Testis (tissue), 3 donors: ENCODE measurements around the gene THBS3. TPM values are rescaled to one million over a fixed set of nuclear protein-coding genes. Genes with fewer than 3 reads are reported as not detected.

Experiments
- DNase-seq: peaks from one replicate; pipeline ENCODE4 v3.0.0-alpha.2; 2019
- H3K27ac ChIP-seq, 2 donors: fragments of 200-600 bp; sonication (generic); one replicate each; pipeline ENCODE4 v1.5.1; 2019
- H3K27me3 ChIP-seq: fragments of 200-600 bp; sonication (generic); one replicate; pipeline ENCODE4 v1.5.1; 2019
- H3K36me3 ChIP-seq: fragments of 200-600 bp; sonication (generic); one replicate; pipeline ENCODE4 v1.5.1; 2017; ENCODE audit warnings: low read depth; ENCODE audit errors: missing control alignments
- H3K4me1 ChIP-seq: fragments of 200-600 bp; sonication (generic); one replicate; pipeline ENCODE4 v1.5.1; 2019
- H3K4me3 ChIP-seq, 2 donors: fragments of 200-600 bp; sonication (generic); one replicate each; pipeline ENCODE4 v1.5.1; 2017 to 2019
- H3K9me3 ChIP-seq: fragments of 200-600 bp; sonication (generic); one replicate; pipeline ENCODE4 v1.5.1; 2017
- CTCF ChIP-seq, 3 experiments: fragments of 450-650 bp in 2 of 3; fragments of 200-600 bp in 1 of 3; sonication (generic) in 1 of 3; IDR thresholded peaks; one replicate each; pipeline ENCODE4 v1.5.1; 2016 to 2019; ENCODE audit warnings: antibody characterized with exemption in 3 of 3, mild to moderate bottlenecking in 2 of 3, moderate library complexity in 1 of 3
- POLR2A ChIP-seq: fragments of 450-650 bp; IDR thresholded peaks from one replicate; pipeline ENCODE4 v1.6.1; 2017; ENCODE audit warnings: antibody characterized with exemption, mild to moderate bottlenecking, moderate library complexity
- WGBS, 2 donors: methylation state at CpG; one replicate each; pipeline ENCODE4 v1.1.5; 2018; 5-methylcytosine and 5-hydroxymethylcytosine counted together
- intact Hi-C: fragments of 100-400 bp; cut with DNase I; formaldehyde crosslinking; loops from one replicate; pipeline ENCODE4 v1.15.1; 2023; ENCODE audit warnings: low total_unique reads
- polyA plus RNA-seq: library from polyadenylated mRNA; stranded (reverse); fragments of 350-450 nt; fragmentation: Illumina TruSeq; extraction: RNeasy Lipid Tissue Mini Kit (QIAGEN cat#74804); gene quantifications from one replicate; pipeline ENCODE4 v1.2.3, GENCODE V29; 2014; ENCODE audit warnings: low read depth, low replicate concordance; ENCODE audit not compliant: insufficient read depth
- total RNA-seq, 2 donors: library from RNA; depleted of rRNA; stranded (reverse); fragments of >200 nt; gene quantifications; one replicate each; pipeline ENCODE4 v1.2.3, GENCODE V29; 2016

Gene THBS3
- total and polyA plus RNA-seq, 3 donors from 2014 or later, result 37.1 to 82.9 (median 68.1) TPM

GRCh38 chr1:155254228-155254713 lies 46.6 kb upstream of the THBS3 start:
- H3K4me3 ChIP-seq, result peak overlapping the region; percentile 85 to 86
- WGBS, 2 donors, result 40 to 50% methylated on average over 2 to 11 of the region's 12 CpGs
- no peaks in the 10 kb centered on the region for H3K36me3 ChIP-seq
- no peaks in the 10 kb centered on the region for H3K27me3 ChIP-seq
- TF ChIP-seq POLR2A (no peak), CTCF (IDR thresholded peaks at IDR 0.05) (no peak)
- no peaks in the 10 kb centered on the region for H3K9me3 ChIP-seq
- DNase-seq, result no peak
- H3K27ac ChIP-seq, result peak overlapping the region; percentile 88 to 96
- H3K4me1 ChIP-seq, result peaks cover 40% of the 10 kb centered on the region
- intact Hi-C loops, result loop anchor here (10.0 kb wide), 2 partner anchors 71 to 341 kb away; partner anchors contain the start of gene RUSC1

GRCh38 chr1:155253797-155254196 lies 46.1 kb upstream of the THBS3 start:
- no peak for TF ChIP-seq CTCF (IDR thresholded peaks at IDR 0.05)
- TF ChIP-seq POLR2A, result no peak
- Histone ChIP-seq H3K36me3 (no peaks in the 10 kb centered on the region), H3K27ac (no peak overlapping the region), H3K27me3 (no peaks in the 10 kb centered on the region), H3K4me3 (no peak overlapping the region), H3K4me1 (peaks cover 40% of the 10 kb centered on the region), H3K9me3 (no peaks in the 10 kb centered on the region)
- intact Hi-C loops, result loop anchor here (10.0 kb wide), 2 partner anchors 71 to 341 kb away; partner anchors contain the start of gene RUSC1
- DNase-seq, result no peak
- 61 to 69% methylated on average over 5 of the region's 5 CpGs for WGBS, 2 donors

GRCh38 chr1:155253208-155253607 lies 45.5 kb upstream of the THBS3 start:
- TF ChIP-seq CTCF (IDR thresholded peaks at IDR 0.05) (no peak), POLR2A (no peak)
- intact Hi-C loops, result loop anchor here (10.0 kb wide), 2 partner anchors 72 to 342 kb away; partner anchors contain the start of gene RUSC1
- Histone ChIP-seq H3K4me1 (peaks cover 40% of the 10 kb centered on the region), H3K9me3 (no peaks in the 10 kb centered on the region), H3K4me3 (no peak overlapping the region), H3K36me3 (no peaks in the 10 kb centered on the region), H3K27me3 (no peaks in the 10 kb centered on the region), H3K27ac (no peak overlapping the region)
- no peak for DNase-seq
- WGBS, 2 donors, result 82 to 86% methylated on average over 5 of the region's 5 CpGs

- no peak for DNase-seq
- TF ChIP-seq CTCF (IDR thresholded peaks at IDR 0.05) (no peak), POLR2A (no peak)
- Histone ChIP-seq H3K27ac (no peak overlapping the region), H3K4me1 (peaks cover 40% of the 10 kb centered on the region), H3K36me3 (no peaks in the 10 kb centered on the region), H3K9me3 (no peaks in the 10 kb centered on the region), H3K4me3 (no peak overlapping the region), H3K27me3 (no peaks in the 10 kb centered on the region)
- WGBS, 2 donors, result 58 to 67% methylated on average over 7 of the region's 7 CpGs
- intact Hi-C loops, result loop anchor here (10.0 kb wide), 2 partner anchors 73 to 343 kb away; partner anchors contain the start of gene RUSC1
These were observed 43.9 kb upstream of the THBS3 start for GRCh38 chr1:155251566-155251965.
